NK-92 (cell line): ENCODE measurements around the gene PLXNB1.

Experiments
- DNase-seq: peaks from one replicate; lab custom pipeline; 2025; ENCODE audit not compliant: unreplicated experiment; lab: John Stamatoyannopoulos, UW

Gene PLXNB1

GRCh38 chr3:48372862-48373435 is 56.9 kb downstream of the PLXNB1 start:
- DNase-seq = no peak

DNA sequence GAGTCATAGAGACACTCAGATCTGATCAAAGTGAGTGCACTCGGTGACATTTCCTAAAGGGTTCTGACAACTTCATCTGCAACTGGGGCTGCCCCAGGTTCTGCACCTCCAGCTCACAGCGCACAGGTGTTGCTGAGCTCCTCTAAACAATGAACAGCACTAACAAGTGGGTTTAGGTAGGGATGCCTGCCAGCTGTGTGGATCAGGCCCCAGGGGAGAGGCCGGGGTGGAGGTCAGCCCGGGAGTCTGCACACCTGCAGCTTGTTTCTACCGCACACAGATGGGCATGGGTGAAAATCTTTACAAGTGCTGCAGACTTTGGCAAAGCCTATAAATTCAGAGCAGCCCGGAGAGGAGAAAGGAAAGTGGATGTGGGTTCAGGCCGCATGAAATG is 57.5 kb downstream of the PLXNB1 start:
- no peak for DNase-seq

GRCh38 chr3:48371651-48372376 is 58.1 kb downstream of the PLXNB1 start, which contains the start of gene FBXW12:
Gene FBXW12, plus strand, starts transcription at chr3:48372219. Its CDS starts 549 bp downstream, at chr3:48372768.
- no peak for DNase-seq

DNA sequence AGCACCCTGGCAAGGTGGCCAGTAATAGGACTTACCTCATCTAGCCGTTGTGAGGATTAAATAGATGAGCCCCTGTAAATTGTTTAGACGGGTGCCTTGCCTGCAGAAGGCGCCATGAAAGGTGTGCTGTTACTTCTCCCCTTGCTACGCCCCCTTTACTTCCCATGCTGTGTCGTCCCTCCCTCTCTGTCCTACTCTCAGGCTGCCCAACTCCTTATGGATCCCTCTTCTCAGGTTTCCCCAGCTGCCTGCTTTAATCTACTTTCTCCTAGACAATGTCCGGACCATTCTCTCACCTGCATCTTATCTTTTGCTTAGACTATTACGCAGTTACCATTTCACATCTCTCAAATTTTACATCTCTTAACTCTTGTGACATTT is 59.6 kb downstream of the PLXNB1 start:
- no peak for DNase-seq

- DNase-seq = no peak
Observed at GRCh38 chr3:48369693-48370332, 60.1 kb downstream of the PLXNB1 start.

GRCh38 chr3:48367201-48367600 is 62.7 kb downstream of the PLXNB1 start:
- no peak for DNase-seq

DNA sequence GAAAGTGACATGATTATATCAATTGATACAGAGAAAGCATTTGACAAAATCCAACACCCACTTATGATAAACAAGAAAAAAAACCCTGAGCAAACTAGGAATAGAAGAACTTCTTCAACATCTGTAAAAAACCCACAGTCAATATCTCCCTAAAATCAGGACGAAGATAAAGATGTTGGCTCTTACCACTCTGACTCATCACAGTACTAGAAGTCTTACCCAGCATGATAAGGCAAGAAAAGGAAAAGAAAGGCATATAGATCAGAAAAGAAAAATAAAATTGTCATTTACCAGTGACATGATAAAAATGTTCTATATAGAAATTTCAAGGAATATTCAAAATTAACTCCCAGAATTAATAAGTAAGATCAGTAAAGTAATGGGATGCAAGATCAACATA is 65.0 kb downstream of the PLXNB1 start:
- DNase-seq = no peak

- DNase-seq = no peak
Observed at GRCh38 chr3:48361928-48362327, 68.0 kb downstream of the PLXNB1 start.

DNA sequence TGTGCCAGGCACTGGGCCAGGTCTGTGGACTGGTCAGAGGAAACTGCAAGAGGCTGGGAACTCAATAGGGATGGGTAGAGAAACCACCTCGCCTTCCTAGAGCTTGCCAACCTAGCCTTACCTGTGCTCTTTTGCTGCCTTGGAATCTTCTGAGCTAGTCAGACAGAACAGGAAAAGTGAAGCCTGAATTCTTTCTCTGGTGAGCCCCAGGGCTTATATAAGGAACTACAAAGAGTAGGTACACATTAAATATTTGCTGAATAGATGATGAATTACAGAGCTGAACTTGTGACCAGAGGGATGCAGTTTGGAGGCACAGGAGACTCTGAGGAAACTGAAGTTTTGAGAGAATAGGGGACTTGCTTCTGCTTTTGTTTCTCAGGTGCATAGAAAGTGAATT is 73.5 kb downstream of the PLXNB1 start:
- DNase-seq = no peak

DNA sequence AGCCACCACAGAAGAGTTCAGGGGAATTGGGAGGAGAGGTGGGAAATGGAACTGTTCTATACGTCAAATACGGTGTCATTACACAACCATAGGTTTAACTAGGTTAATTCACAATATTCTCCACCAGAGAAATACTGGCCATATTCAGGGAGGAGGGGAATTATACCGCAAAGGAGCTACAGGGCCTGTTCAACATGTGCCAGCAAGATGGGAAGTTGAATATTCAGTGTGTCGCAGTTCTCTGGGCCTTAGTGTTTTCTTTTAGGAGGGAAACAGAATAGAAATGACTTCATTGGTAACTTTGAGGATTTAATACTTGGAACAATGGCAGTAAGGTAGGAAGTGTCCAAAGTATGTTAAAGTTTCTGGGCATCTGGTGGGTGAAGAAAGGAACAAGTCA is 75.9 kb downstream of the PLXNB1 start:
- DNase-seq = no peak
